ENCODE results near the gene CTIF. TPM values are rescaled to one million over a fixed set of nuclear protein-coding genes. Genes with fewer than 3 reads are reported as not detected.

Gene CTIF
- total RNA-seq, 4 donors from 2014 or later, result 14.1 to 78.2 (median 18.4) TPM

GRCh38 chr18:48621240-48621639 lies 82.4 kb downstream of the CTIF start:
- in situ Hi-C loops (cut with MboI; ENCODE audit: low pct_ligation_motif_present in 1 of 4, low pct_unique_long_range_greater_than_20kb in 1 of 4, low sequenced_read_pairs in 3 of 4), result no loop called here
- Histone ChIP-seq H3K27ac (no peak overlapping the region), H3K4me3 (no peak overlapping the region), H3K36me3 (no peaks in the 10 kb centered on the region), H3K4me1 (peaks cover 0 to 9% (median 0%) of the 10 kb centered on the region in 4 donors), H3K9me3 (no peaks in the 10 kb centered on the region), H3K27me3 (no peaks in the 10 kb centered on the region)
- WGBS, 2 donors (ENCODE audit: low coverage in 1 of 2), result 90 to 100% methylated on average over 2 to 8 of the region's 8 CpGs
- DNase-seq, result no peak
- no peak for TF ChIP-seq POLR2AphosphoS5 (IDR thresholded peaks at IDR 0.05)
- TF ChIP-seq POLR2A (IDR thresholded peaks at IDR 0.05), result no peak
- no peak for TF ChIP-seq CTCF (IDR thresholded peaks at IDR 0.05)
- no peak for TF ChIP-seq EP300 (IDR thresholded peaks at IDR 0.05; ENCODE audit: low read depth)
- intact Hi-C loops (cut with DNase I; ENCODE audit: low total_unique reads), result no loop called here

- H3K36me3 ChIP-seq, result no peaks in the 10 kb centered on the region
- H3K4me1 ChIP-seq, result peaks cover 0 to 1% (median 0%) of the 10 kb centered on the region in 4 donors
- no peaks in the 10 kb centered on the region for H3K9me3 ChIP-seq
- no peak for DNase-seq
- in situ Hi-C loops (cut with MboI; ENCODE audit: low pct_ligation_motif_present in 1 of 4, low pct_unique_long_range_greater_than_20kb in 1 of 4, low sequenced_read_pairs in 3 of 4), result no loop called here
- intact Hi-C loops (cut with DNase I; ENCODE audit: low total_unique reads), result no loop called here
- 83 to 84% methylated on average over 4 to 11 of the region's 11 CpGs for WGBS, 2 donors (ENCODE audit: low coverage in 1 of 2)
- H3K27ac ChIP-seq, result peak overlapping the region in 1 of 4 donors; percentile 55
- H3K27me3 ChIP-seq, result no peaks in the 10 kb centered on the region
- H3K4me3 ChIP-seq, result no peak overlapping the region
- no peak for TF ChIP-seq POLR2AphosphoS5 (IDR thresholded peaks at IDR 0.05)
- no peak for TF ChIP-seq POLR2A (IDR thresholded peaks at IDR 0.05)
- TF ChIP-seq CTCF (IDR thresholded peaks at IDR 0.05), result no peak
- TF ChIP-seq EP300 (IDR thresholded peaks at IDR 0.05; ENCODE audit: low read depth), result no peak
These were observed 83.2 kb downstream of the CTIF start for GRCh38 chr18:48621815-48622555.

- TF ChIP-seq EP300 (IDR thresholded peaks at IDR 0.05; ENCODE audit: low read depth), result no peak
- TF ChIP-seq POLR2A (IDR thresholded peaks at IDR 0.05), result no peak
- no peak for DNase-seq
- Histone ChIP-seq H3K27ac (peak overlapping the region in 2 of 4 donors; percentile 2 to 55), H3K4me3 (no peak overlapping the region), H3K9me3 (no peaks in the 10 kb centered on the region), H3K36me3 (no peaks in the 10 kb centered on the region), H3K27me3 (no peaks in the 10 kb centered on the region), H3K4me1 (no peaks in the 10 kb centered on the region)
- intact Hi-C loops (cut with DNase I; ENCODE audit: low total_unique reads), result no loop called here
- 70% methylated on average over 13 of the region's 13 CpGs; no CpG with 5 or more reads in 1 of the 2 donors for WGBS, 2 donors (ENCODE audit: low coverage in 1 of 2)
- in situ Hi-C loops (cut with MboI; ENCODE audit: low pct_ligation_motif_present in 1 of 4, low pct_unique_long_range_greater_than_20kb in 1 of 4, low sequenced_read_pairs in 3 of 4), result no loop called here
These were observed 84.1 kb downstream of the CTIF start for GRCh38 chr18:48622911-48623431.

DNA sequence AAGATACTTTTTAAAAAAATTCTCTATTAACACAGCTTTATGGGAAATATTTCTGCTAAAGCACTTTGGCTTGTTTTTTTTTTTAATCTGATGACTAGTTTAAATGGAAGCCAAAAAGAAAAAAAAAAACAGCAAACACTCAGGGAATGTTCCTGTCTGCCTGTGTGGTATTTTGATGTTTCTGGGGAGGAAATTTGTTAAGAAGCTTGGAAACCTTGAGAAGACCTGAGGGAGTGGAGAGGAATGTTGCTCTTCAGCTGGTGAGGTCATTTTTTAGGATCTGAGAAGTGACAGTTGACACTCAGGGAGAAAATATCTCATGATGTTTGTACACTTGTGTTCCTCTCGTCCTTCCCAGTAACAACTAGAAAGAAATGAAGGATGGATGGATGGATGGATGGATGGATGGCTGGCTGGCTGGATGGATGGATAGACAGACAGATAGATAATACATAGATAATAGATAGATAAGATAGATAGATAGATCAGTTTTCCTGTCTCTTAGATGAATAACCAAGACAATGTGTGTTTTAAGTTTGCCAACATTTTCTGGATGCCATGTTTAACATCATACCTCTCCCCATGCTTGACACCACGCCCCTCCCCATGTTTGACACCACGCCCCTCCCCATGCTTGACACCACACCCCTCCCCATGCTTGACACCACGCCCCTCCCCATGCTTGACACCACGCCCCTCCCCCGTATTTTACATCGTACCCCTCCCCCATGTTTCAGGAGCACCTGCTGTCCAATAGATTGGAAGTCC lies 84.8 kb downstream of the CTIF start:
- TF ChIP-seq CTCF (IDR thresholded peaks at IDR 0.05) (no peak), POLR2A (IDR thresholded peaks at IDR 0.05) (no peak), EP300 (IDR thresholded peaks at IDR 0.05; ENCODE audit: low read depth) (no peak)
- intact Hi-C loops (cut with DNase I; ENCODE audit: low total_unique reads), result no loop called here
- WGBS, 2 donors (ENCODE audit: low coverage in 1 of 2), result 68 to 74% methylated on average over 7 of the region's 7 CpGs
- H3K4me1 ChIP-seq, result no peaks in the 10 kb centered on the region
- in situ Hi-C loops (cut with MboI; ENCODE audit: low pct_ligation_motif_present in 1 of 4, low pct_unique_long_range_greater_than_20kb in 1 of 4, low sequenced_read_pairs in 3 of 4), result no loop called here
- no peaks in the 10 kb centered on the region for H3K36me3 ChIP-seq
- H3K9me3 ChIP-seq, result no peaks in the 10 kb centered on the region
- H3K4me3 ChIP-seq, result no peak overlapping the region
- H3K27me3 ChIP-seq, result no peaks in the 10 kb centered on the region
- peak overlapping the region in 2 of 4 donors; percentile 2 to 55 for H3K27ac ChIP-seq
- DNase-seq, result no peak

Data from transverse colon (tissue), 4 donors.